Measurements from ENCODE around the gene TMEM33. TPM values are rescaled to one million over a fixed set of nuclear protein-coding genes. Genes with fewer than 3 reads are reported as not detected.

Gene TMEM33
- total RNA-seq, 3 donors from 2014 or later = 46.0 to 69.1 (median 67.6) TPM

DNA sequence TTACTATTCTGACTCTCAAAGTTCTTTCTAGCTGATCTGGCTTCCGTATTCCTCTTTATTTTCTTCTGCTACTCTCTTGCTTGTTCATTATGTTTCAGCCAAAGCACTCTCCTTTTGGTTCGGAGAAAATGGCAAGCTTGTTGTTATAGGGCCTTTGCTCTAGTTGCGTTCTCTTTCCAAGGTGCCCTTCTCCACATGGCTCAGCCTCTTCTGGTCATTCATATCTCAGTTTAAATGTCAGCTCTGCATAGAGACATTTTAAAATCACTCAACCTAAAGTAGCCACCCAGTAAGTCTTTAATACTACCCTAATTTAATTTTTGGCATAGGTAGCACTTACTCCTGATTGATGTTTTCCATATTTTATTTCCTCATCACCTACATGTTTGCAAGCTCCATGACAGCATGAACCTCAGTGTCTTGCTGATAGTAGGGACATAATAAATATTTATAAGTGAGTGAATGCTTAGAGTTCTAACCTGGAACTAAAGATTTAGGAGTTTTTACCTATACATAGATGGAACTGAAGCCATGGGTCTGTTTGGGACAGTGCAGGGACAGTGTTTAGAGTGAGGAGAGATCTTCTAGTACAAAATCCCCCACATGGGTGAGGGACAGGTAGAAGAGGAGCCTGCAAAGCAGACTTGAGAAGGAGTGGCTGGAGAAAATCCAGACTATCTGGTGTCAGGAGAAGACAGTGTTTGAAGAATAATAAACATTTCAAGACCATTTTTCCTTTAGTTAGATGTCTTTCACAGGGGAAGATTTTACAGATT, 73.0 kb downstream of the TMEM33 start:
- DNase-seq (no peak), ATAC-seq (no peak)
- intact Hi-C loops (cut with DNase I, micrococcal nuclease) = no loop called here
- H3K4me1 ChIP-seq (ENCODE audit: low read depth) = no peaks in the 10 kb centered on the region
- H3K9me3 ChIP-seq = no peaks in the 10 kb centered on the region
- no peaks in the 10 kb centered on the region for H3K36me3 ChIP-seq (ENCODE audit: low read depth)
- TF ChIP-seq, protein P1, sequence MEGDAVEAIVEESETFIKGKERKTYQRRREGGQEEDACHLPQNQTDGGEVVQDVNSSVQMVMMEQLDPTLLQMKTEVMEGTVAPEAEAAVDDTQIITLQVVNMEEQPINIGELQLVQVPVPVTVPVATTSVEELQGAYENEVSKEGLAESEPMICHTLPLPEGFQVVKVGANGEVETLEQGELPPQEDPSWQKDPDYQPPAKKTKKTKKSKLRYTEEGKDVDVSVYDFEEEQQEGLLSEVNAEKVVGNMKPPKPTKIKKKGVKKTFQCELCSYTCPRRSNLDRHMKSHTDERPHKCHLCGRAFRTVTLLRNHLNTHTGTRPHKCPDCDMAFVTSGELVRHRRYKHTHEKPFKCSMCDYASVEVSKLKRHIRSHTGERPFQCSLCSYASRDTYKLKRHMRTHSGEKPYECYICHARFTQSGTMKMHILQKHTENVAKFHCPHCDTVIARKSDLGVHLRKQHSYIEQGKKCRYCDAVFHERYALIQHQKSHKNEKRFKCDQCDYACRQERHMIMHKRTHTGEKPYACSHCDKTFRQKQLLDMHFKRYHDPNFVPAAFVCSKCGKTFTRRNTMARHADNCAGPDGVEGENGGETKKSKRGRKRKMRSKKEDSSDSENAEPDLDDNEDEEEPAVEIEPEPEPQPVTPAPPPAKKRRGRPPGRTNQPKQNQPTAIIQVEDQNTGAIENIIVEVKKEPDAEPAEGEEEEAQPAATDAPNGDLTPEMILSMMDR (IDR thresholded peaks at IDR 0.05) = no peak
- no peak overlapping the region for H3K4me3 ChIP-seq

Other genes starting within 250 kb of the TMEM33 start
- 1 to 10 TPM in 1 of 3 donors, under 1 TPM in 2; 0.29 to 4.8 (median 0.55) TPM for gene PHOX2B, start 186.7 kb upstream of the TMEM33 start, total RNA-seq
- under 1 TPM in 2 of 3 donors, not detected in 1; 0.05 to 0.09 TPM for gene DCAF4L1, start 46.3 kb downstream of the TMEM33 start, total RNA-seq
- gene SLC30A9, start 55.1 kb downstream of the TMEM33 start, total RNA-seq = 10 to 100 TPM; 44.6 to 63.2 (median 57.8) TPM
- gene BEND4, start 217.2 kb downstream of the TMEM33 start, total RNA-seq = under 1 TPM; 0.14 to 0.51 (median 0.19) TPM